Measurements from ENCODE around the gene SPR. TPM values are rescaled to one million over a fixed set of nuclear protein-coding genes. Genes with fewer than 3 reads are reported as not detected.

Gene SPR
- total RNA-seq, 6 experiments from 2014 or later: 48.6 to 90.2 (median 68.5) TPM

DNA sequence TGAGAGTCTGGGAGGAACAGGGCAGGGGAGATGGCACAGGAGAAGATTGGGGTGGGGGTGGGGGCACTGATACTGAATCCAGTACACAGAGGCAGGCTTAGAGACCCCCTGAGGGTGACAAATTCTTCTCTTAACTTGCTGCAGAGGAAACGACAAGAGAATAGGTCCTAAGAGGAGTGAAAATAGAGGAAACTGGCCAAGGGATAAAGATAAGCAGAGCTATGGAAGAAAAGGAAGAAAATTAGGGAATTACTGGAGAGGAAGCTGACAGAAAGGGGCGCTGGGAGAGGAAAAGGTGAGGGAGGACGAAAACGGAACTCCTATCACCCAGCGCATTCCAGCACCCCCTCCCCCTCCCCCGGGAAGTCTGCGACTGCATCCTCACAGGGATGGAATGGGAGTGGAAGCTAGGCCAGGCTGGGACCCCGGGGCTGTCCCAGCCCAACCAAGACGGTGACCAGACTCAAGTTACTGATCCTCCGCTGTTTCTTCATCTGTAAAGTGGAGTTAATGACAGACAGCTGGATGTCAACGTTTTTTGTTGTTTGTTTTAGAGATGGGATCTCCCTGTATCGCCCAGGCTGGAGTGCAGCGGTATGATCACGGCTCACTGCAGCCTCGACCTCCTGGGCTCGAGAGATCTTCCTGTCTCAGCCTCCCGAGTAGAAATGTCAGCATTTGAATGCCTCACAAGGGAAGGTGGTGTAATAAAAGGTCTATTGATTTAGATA lies 27.5 kb downstream of the SPR start:
- H3K27me3 ChIP-seq: peaks cover 10 to 48% of the 10 kb centered on the region in 2 donors
- H3K36me3 ChIP-seq: no peaks in the 10 kb centered on the region
- DNase-seq (no peak), ATAC-seq (no peak)
- no peaks in the 10 kb centered on the region for H3K9me3 ChIP-seq
- peaks cover 0 to 28% (median 13%) of the 10 kb centered on the region in 4 donors for H3K4me1 ChIP-seq
- TF ChIP-seq POLR2A (IDR thresholded peaks at IDR 0.05): no peak
- TF ChIP-seq, protein P1, sequence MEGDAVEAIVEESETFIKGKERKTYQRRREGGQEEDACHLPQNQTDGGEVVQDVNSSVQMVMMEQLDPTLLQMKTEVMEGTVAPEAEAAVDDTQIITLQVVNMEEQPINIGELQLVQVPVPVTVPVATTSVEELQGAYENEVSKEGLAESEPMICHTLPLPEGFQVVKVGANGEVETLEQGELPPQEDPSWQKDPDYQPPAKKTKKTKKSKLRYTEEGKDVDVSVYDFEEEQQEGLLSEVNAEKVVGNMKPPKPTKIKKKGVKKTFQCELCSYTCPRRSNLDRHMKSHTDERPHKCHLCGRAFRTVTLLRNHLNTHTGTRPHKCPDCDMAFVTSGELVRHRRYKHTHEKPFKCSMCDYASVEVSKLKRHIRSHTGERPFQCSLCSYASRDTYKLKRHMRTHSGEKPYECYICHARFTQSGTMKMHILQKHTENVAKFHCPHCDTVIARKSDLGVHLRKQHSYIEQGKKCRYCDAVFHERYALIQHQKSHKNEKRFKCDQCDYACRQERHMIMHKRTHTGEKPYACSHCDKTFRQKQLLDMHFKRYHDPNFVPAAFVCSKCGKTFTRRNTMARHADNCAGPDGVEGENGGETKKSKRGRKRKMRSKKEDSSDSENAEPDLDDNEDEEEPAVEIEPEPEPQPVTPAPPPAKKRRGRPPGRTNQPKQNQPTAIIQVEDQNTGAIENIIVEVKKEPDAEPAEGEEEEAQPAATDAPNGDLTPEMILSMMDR (IDR thresholded peaks at IDR 0.05): no peak
- 5% methylated on average over 17 of the region's 17 CpGs for WGBS (ENCODE audit: insufficient coverage, low coverage, low lambda C conversion rate, missing lambda C conversion rate)
- intact Hi-C loops (cut with DNase I): no loop called here
- H3K27ac ChIP-seq: no peak overlapping the region
- no peak overlapping the region for H3K4me3 ChIP-seq

DNA sequence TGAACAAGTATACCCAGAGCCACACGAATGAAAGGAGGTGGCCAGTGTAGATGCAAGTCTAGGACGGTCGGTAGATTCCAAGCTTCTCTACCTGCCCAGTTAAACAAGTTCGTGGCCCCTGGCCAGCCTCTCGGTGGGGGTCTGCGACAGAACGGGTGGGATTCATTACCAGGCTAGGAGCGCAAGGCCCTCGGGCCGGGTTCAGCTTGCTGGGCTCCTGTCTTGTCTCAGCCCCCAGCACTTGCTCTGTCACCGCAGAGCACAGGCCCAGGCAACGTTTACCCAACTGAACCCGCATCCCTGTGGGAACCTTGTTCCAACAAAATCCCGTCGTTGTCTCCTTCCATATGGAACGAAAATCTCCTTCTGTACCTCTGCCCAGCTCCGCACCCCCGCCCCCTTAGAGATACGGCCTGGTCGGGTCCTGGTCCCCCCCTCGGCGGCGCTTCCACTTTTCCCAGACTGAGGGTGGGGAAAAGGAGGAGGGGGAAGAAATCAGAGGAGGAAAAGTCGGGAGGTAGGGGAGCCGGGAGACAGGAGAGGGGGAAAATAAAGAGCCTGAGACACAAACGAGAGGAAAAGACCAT lies 28.2 kb downstream of the SPR start:
- H3K9me3 ChIP-seq: no peaks in the 10 kb centered on the region
- intact Hi-C loops (cut with DNase I): no loop called here
- H3K4me3 ChIP-seq: peak overlapping the region; percentile 18 to 46 (median 39)
- no peaks in the 10 kb centered on the region for H3K36me3 ChIP-seq
- TF ChIP-seq, protein P1 (IDR thresholded peaks at IDR 0.05): no peak
- TF ChIP-seq POLR2A (IDR thresholded peaks at IDR 0.05): no peak
- no peak overlapping the region for H3K27ac ChIP-seq
- peaks cover 17 to 49% of the 10 kb centered on the region in 2 donors for H3K27me3 ChIP-seq
- H3K4me1 ChIP-seq: peaks cover 0 to 33% (median 13%) of the 10 kb centered on the region in 4 donors
- ATAC-seq: no peak
- 3% methylated on average over 15 of the region's 26 CpGs for WGBS (ENCODE audit: insufficient coverage, low coverage, low lambda C conversion rate, missing lambda C conversion rate)
- no peak for DNase-seq

DNA sequence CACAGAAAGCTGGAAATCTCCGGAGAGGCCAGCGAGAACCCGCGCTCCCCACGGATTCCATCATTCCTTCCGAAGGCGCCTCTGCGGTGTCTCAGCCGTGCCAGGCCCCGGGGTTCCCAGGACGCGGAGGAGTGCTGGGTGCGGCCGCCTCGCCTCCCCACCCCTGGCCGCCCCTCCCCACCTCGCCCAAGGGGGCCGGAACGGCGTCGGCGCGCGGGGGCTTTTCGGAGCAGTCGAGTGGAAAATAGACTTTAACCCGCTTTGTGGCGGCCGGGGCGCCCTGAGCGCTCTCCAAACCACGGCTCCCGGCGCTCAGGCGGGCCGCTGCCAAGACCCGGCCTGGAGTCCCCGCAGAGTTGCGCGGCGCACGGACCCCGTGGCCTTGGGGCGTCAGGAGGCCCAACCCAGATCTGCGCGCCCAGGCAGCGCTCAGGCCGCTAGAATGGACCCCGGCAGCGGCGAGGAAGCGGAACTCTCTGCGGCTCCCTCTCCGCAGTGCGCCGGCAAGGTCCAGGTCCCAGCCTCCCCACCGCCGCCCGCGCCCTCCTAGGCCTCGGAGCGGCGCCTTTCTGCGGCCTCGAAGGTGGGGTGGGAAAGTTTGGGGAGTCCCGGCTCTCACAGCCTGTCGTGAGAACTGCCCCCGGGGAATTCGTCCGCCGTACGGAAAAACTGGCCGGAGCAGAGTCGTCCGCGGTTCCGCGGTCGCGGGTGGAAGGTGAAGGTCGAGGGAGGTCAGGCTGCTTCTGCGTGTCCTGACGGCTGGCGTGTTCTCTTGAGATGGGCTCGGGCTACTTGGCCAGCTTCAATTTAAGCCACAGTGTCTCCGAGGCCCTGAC lies 28.9 kb downstream of the SPR start:
- H3K27me3 ChIP-seq: peaks cover 20 to 51% of the 10 kb centered on the region in 2 donors
- 0% methylated on average over 12 of the region's 86 CpGs for WGBS (ENCODE audit: insufficient coverage, low coverage, low lambda C conversion rate, missing lambda C conversion rate)
- DNase-seq (peak; percentile 66 to 83 (median 76)), ATAC-seq (peak; percentile 75 to 82 (median 80))
- no peak for TF ChIP-seq POLR2A (IDR thresholded peaks at IDR 0.05)
- TF ChIP-seq, protein P1 (IDR thresholded peaks at IDR 0.05): no peak
- H3K27ac ChIP-seq: no peak overlapping the region
- H3K9me3 ChIP-seq: no peaks in the 10 kb centered on the region
- H3K36me3 ChIP-seq: no peaks in the 10 kb centered on the region
- intact Hi-C loops (cut with DNase I): no loop called here
- H3K4me3 ChIP-seq: peak overlapping the region; percentile 18 to 46 (median 40)
- peaks cover 0 to 34% (median 13%) of the 10 kb centered on the region in 4 donors for H3K4me1 ChIP-seq

DNA sequence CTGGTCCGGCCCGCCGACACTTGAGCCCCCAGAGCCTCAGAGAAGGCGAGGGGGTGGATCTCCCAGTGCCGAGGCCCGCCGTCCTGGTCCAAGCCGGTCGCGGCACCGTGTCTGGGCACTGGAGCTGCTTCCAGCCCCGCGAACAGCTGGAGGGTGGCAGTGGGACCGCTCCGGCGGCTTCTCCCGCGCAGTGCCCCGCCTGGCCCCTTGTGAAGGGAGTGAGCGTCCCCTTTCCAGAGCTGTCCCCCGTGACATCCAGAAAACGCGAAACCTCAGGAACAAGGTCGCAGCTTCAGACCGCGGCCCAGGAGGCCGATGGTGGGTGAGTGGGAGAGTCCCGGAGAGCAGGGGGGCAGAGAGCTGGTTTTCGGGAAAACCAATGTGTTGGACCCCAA lies 29.5 kb downstream of the SPR start:
- peak in 3 of 4 donors; percentile 1 to 17 (median 5) for ATAC-seq
- no peak overlapping the region for H3K27ac ChIP-seq
- H3K36me3 ChIP-seq: no peaks in the 10 kb centered on the region
- peaks cover 0 to 34% (median 13%) of the 10 kb centered on the region in 4 donors for H3K4me1 ChIP-seq
- intact Hi-C loops (cut with DNase I): no loop called here
- H3K27me3 ChIP-seq: peaks cover 20 to 58% of the 10 kb centered on the region in 2 donors
- DNase-seq: no peak
- 11% methylated on average over 3 of the region's 29 CpGs for WGBS (ENCODE audit: insufficient coverage, low coverage, low lambda C conversion rate, missing lambda C conversion rate)
- TF ChIP-seq, protein P1 (IDR thresholded peaks at IDR 0.05): no peak
- no peak for TF ChIP-seq POLR2A (IDR thresholded peaks at IDR 0.05)
- H3K4me3 ChIP-seq: peak overlapping the region; percentile 18 to 46 (median 40)
- no peaks in the 10 kb centered on the region for H3K9me3 ChIP-seq

All from right lobe of liver (tissue), 6 donors.